Hepatocyte (in vitro differentiated cells): ENCODE data around the gene SH3RF3.

Experiments used
- EZH2 ChIP-seq: fragments of 200-600 bp; sonication (generic); IDR thresholded peaks from 2 replicates; pipeline ENCODE4 v1.6.1; 2016; ENCODE audit warnings: antibody characterized with exemption, mild to moderate bottlenecking, borderline replicate concordance
- EZH2phosphoT487 ChIP-seq: fragments of 200-600 bp; sonication (generic); IDR thresholded peaks from one replicate; pipeline ENCODE4 v1.6.1; 2018; ENCODE audit warnings: antibody characterized with exemption, mild to moderate bottlenecking, low read depth, moderate library complexity; ENCODE audit not compliant: unreplicated experiment, severe bottlenecking
- TF ChIP-seq, protein P1 (sequence below): fragments of 200-600 bp; sonication (generic); IDR thresholded peaks from 2 replicates; pipeline ENCODE4 v1.5.1; 2016; ENCODE audit warnings: antibody characterized with exemption, mild to moderate bottlenecking; ENCODE audit not compliant: poor library complexity

DNA sequence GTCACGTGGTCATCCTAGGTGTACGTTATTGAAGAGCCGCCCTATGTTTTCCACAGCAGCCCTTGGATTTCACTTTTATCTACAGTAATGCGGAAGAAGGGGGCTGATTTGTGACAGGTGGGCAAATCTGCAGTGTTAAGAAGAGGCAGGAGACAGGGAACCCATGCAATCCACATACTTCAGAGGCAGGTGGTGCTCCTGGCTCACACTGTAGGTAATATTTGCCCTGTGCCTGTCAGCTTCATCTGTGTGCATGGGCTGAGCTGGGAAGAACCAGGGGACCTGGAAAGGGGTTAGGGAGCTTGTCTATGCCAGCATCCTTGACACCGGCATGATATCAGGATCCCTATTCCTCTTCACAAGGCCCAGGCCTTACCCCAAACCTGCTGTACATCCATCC is 183.9 kb downstream of the SH3RF3 start:
- TF ChIP-seq, protein P1, sequence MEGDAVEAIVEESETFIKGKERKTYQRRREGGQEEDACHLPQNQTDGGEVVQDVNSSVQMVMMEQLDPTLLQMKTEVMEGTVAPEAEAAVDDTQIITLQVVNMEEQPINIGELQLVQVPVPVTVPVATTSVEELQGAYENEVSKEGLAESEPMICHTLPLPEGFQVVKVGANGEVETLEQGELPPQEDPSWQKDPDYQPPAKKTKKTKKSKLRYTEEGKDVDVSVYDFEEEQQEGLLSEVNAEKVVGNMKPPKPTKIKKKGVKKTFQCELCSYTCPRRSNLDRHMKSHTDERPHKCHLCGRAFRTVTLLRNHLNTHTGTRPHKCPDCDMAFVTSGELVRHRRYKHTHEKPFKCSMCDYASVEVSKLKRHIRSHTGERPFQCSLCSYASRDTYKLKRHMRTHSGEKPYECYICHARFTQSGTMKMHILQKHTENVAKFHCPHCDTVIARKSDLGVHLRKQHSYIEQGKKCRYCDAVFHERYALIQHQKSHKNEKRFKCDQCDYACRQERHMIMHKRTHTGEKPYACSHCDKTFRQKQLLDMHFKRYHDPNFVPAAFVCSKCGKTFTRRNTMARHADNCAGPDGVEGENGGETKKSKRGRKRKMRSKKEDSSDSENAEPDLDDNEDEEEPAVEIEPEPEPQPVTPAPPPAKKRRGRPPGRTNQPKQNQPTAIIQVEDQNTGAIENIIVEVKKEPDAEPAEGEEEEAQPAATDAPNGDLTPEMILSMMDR: no peak
- TF ChIP-seq EZH2 (no peak), EZH2phosphoT487 (no peak)
